Skin epidermis (tissue), 12 donors: ENCODE results near the gene CLC.

Experiments
- H3K27ac ChIP-seq, 21 experiments: fragments of 200-600 bp; sonication (generic) in 11 of 21; one replicate each; pipeline ENCODE4 v1.5.0; 2020; ENCODE audit warnings: mild to moderate bottlenecking in 3 of 21, inconsistent platforms in 2 of 21, moderate library complexity in 2 of 21
- H3K4me3 ChIP-seq, 7 experiments: fragments of 200-600 bp; sonication (generic) in 2 of 7; one replicate each; pipeline ENCODE4 v1.5.0; 2020; ENCODE audit warnings: inconsistent platforms in 2 of 7, mild to moderate bottlenecking in 2 of 7, moderate library complexity in 1 of 7

The CLC gene

DNA sequence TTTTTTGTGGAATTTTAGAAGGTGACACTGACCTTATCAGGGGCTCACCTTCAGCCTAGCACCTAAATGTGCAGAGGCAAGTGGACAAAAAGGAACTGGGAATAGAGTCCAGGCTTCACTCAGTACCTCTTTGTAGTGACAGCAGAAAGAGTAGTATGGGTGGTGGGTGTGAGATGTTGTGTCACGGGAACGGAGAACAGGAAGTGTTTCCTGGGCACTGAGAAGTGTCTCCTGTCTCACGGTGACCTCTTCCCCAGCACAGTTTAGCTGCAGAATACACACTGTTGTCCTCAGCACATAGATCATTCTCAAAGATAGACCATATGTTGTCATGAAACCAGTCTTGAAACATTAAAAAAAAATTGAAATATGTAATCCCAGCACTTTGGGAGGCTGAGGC, 51.1 kb downstream of the CLC start:
- H3K4me3 ChIP-seq = no peak overlapping the region
- H3K27ac ChIP-seq = no peak overlapping the region

DNA sequence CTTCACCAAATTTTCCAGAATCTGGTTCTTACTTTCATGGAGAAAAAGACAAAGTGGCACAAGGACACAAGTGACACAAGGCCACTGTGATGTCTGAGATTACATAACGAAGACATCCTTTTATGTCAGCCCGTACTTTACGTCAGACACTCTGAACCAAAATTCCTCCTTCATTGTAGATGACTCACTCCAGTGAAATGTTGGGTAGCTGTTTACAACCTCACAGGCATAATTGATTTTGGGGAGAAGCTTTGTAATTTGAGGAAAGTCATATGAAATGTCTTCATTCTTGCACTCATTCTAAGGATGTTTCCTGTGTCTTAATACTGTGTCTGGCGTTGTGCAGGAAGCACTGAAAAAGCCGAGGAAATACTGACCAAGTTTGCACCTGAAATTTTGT, 53.6 kb downstream of the CLC start:
- no peak overlapping the region for H3K4me3 ChIP-seq
- no peak overlapping the region for H3K27ac ChIP-seq

DNA sequence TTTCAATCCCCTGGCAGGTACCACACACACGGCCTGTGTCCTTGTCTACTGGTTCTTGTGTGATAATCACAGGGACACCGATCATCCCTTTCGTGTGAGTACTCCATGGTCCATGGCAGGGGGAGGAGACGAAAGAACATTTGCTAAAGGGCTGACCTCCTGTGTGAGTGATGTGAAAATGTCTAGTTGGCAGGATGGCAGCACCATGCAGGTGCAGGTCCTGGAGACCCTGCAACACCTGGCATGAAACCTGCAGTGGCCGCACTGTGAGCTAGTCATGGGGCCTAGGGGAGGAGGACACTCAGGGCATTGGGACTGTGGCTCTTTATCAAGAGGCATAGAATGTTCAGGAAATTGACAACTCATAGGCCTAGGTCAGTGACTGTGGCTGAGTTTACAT, 56.4 kb downstream of the CLC start:
- Histone ChIP-seq H3K27ac (no peak overlapping the region), H3K4me3 (no peak overlapping the region)
